Endothelial cell of umbilical vein (primary cell): ENCODE measurements around the gene EPHA10. TPM values are rescaled to one million over a fixed set of nuclear protein-coding genes. Genes with fewer than 3 reads are reported as not detected.

Experiments
- BruUV-seq: library from RNA; stranded (reverse); fragments of 400-500 nt; replicated peaks from 2 replicates; lab custom pipeline; 2021; lab: Mats Ljungman, UMichigan
- CTCF ChIA-PET: fragments of 300-600, 350-600 bp; sonication (Branson Sonifier 250); formaldehyde crosslinking; loops from one replicate; lab custom pipeline; 2021; ENCODE audit warnings: antibody characterized with exemption, inconsistent platforms; lab: Charles Lee
- POLR2A ChIA-PET: fragments of 300-600, 350-600 bp; sonication (Branson Sonifier 250); formaldehyde crosslinking; loops from one replicate; lab custom pipeline; 2021; ENCODE audit warnings: antibody characterized with exemption, inconsistent platforms; lab: Charles Lee
- DNase-seq: peaks from one replicate; pipeline ENCODE4 v3.0.0-alpha.2; 2011; ENCODE audit warnings: low read depth, low spot score
- FAIRE-seq: peaks from 2 replicates; lab custom pipeline; 2011; peaks lifted over from hg19 to GRCh38; lab: Jason Lieb, UNC
- H2AFZ ChIP-seq: 2 replicates; pipeline ENCODE4 v1.6.0; 2012; ENCODE audit warnings: low read depth, low read length, control low read depth, inconsistent platforms
- H3K27ac ChIP-seq: 2 replicates; pipeline ENCODE4 v1.5.1; 2011; ENCODE audit warnings: low read depth, mild to moderate bottlenecking, control low read depth, low read length, moderate library complexity; ENCODE audit not compliant: insufficient read depth
- H3K27me3 ChIP-seq, 2 experiments: 2 replicates each; pipeline versions ENCODE4 v1.6.0 to v1.6.1; 2011; ENCODE audit warnings: low read length in 2 of 2, mixed read lengths in 1 of 2; ENCODE audit not compliant: control insufficient read depth in 2 of 2, insufficient read depth in 2 of 2
- H3K36me3 ChIP-seq, 2 experiments: 2 replicates in 1 of 2; 3 replicates in 1 of 2; pipeline ENCODE4 v1.5.1; 2011; ENCODE audit warnings: low read length in 2 of 2, mild to moderate bottlenecking in 1 of 2, moderate library complexity in 1 of 2; ENCODE audit not compliant: control insufficient read depth in 2 of 2, insufficient read depth in 2 of 2; ENCODE audit errors: extremely low read depth in 1 of 2
- H3K4me1 ChIP-seq: 3 replicates; pipeline ENCODE4 v1.5.1; 2011; ENCODE audit warnings: mild to moderate bottlenecking, low read length; ENCODE audit not compliant: control insufficient read depth, insufficient read depth; ENCODE audit errors: extremely low read depth
- H3K4me2 ChIP-seq: 2 replicates; pipeline ENCODE4 v1.6.1; 2011; ENCODE audit warnings: low read length, control low read depth, mixed read lengths; ENCODE audit not compliant: insufficient read depth
- H3K4me3 ChIP-seq, 3 experiments: fragments of 200-600 bp in 1 of 3; sonication (generic), shearing (Covaris generic) in 1 of 3; replicated peaks in 1 of 3; 2 replicates each; pipeline ENCODE4 v1.5.1; 2011 to 2016; ENCODE audit warnings: control low read depth in 3 of 3, low read length in 3 of 3, mild to moderate bottlenecking in 2 of 3, inconsistent platforms in 1 of 3, low read depth in 1 of 3, moderate library complexity in 1 of 3; ENCODE audit not compliant: insufficient read depth in 1 of 3
- H3K79me2 ChIP-seq: 2 replicates; pipeline ENCODE4 v1.6.0; 2012; ENCODE audit warnings: low read length, inconsistent platforms; ENCODE audit not compliant: control insufficient read depth, insufficient read depth
- H3K9ac ChIP-seq: replicated peaks from 2 replicates; pipeline ENCODE3; 2011; ENCODE audit warnings: low read length, control low read depth; ENCODE audit not compliant: insufficient read depth; ENCODE audit errors: extremely low read depth
- H3K9me1 ChIP-seq: replicated peaks from 3 replicates; pipeline ENCODE4 v1.6.0; 2011; ENCODE audit warnings: mild to moderate bottlenecking, low read length; ENCODE audit not compliant: control insufficient read depth, insufficient read depth; ENCODE audit errors: extremely low read depth
- H3K9me3 ChIP-seq: replicated peaks from 2 replicates; pipeline ENCODE4 v1.5.1; 2012; ENCODE audit warnings: low read length, inconsistent platforms; ENCODE audit not compliant: control insufficient read depth, insufficient read depth
- H4K20me1 ChIP-seq: replicated peaks from 2 replicates; pipeline ENCODE3; 2011; ENCODE audit warnings: mild to moderate bottlenecking, low read length; ENCODE audit not compliant: control insufficient read depth, insufficient read depth; ENCODE audit errors: extremely low read depth
- EZH2 ChIP-seq: IDR thresholded peaks from 2 replicates; pipeline ENCODE4 v1.6.1; 2012; ENCODE audit warnings: borderline replicate concordance, low read depth, mild to moderate bottlenecking, moderate library complexity, low read length, inconsistent platforms; ENCODE audit not compliant: severe bottlenecking
- FOS ChIP-seq: IDR thresholded peaks from 2 replicates; pipeline ENCODE4 v1.6.1; 2011; ENCODE audit warnings: mild to moderate bottlenecking, low read length, moderate library complexity, borderline replicate concordance; ENCODE audit not compliant: insufficient read depth
- GATA2 ChIP-seq: IDR thresholded peaks from 2 replicates; pipeline ENCODE4 v1.7.0; 2011; ENCODE audit warnings: low read depth, mild to moderate bottlenecking, moderate library complexity, mixed read lengths, low read length; ENCODE audit not compliant: insufficient read length, insufficient read depth
- JUN ChIP-seq: IDR thresholded peaks from 2 replicates; pipeline ENCODE4 v1.6.1; 2011; ENCODE audit warnings: borderline replicate concordance, low read depth; ENCODE audit not compliant: insufficient read length, insufficient read depth
- MYC ChIP-seq: IDR thresholded peaks from one replicate; pipeline ENCODE4 v1.6.1; 2011; ENCODE audit warnings: mild to moderate bottlenecking, low read depth, low read length
- POLR2A ChIP-seq: IDR thresholded peaks from 2 replicates; pipeline ENCODE4 v1.6.1; 2012; ENCODE audit warnings: low read depth, mild to moderate bottlenecking, control low read depth, low read length
- POLR2AphosphoS5 ChIP-seq: IDR thresholded peaks from 2 replicates; pipeline ENCODE4 v1.6.1; 2012; ENCODE audit warnings: low read depth, mild to moderate bottlenecking, control low read depth, low read length, moderate library complexity; ENCODE audit not compliant: insufficient read depth
- dilution Hi-C: fragments of 300-500 bp; cut with MboI; formaldehyde crosslinking; loops from one replicate; pipeline ENCODE4 v1.15.0; 2019; ENCODE audit warnings: low sequenced_read_pairs; ENCODE audit not compliant: extremely low pct_ligation_motif_present
- intact Hi-C: fragments of 100-400 bp; cut with micrococcal nuclease; formaldehyde crosslinking; loops from one replicate; pipeline ENCODE4 v1.10.0; 2022
- polyA plus RNA-seq, 4 experiments: library from polyadenylated mRNA; depleted of rRNA in 3 of 4; stranded (reverse) in 3 of 4; unstranded in 1 of 4; fragments of >200 nt; gene quantifications; 2 replicates each; pipeline versions ENCODE4 v1.2.1 to v1.2.3, GENCODE V29; 2011 to 2012; ENCODE audit warnings: missing spikeins in 1 of 4
- total RNA-seq: library from RNA; stranded (reverse); gene quantifications from 2 replicates; pipeline ENCODE4 v1.2.3, GENCODE V29; 2021
- TF ChIP-seq, protein P1 (sequence below): IDR thresholded peaks from 2 replicates; pipeline ENCODE4 v1.6.1; 2011; ENCODE audit not compliant: insufficient read depth, insufficient read length
- TF ChIP-seq, protein P2 (sequence below), 2 donors: IDR thresholded peaks; 1 replicate in 1 of 2; 2 replicates in 1 of 2; pipeline ENCODE4 v1.5.1; 2011; ENCODE audit warnings: low read length in 2 of 2, mild to moderate bottlenecking in 2 of 2, moderate library complexity in 2 of 2, control low read depth in 1 of 2, inconsistent platforms in 1 of 2, low read depth in 1 of 2; ENCODE audit not compliant: insufficient read depth in 1 of 2; ENCODE audit errors: extremely low read depth in 1 of 2

The EPHA10 gene
- total and polyA plus RNA-seq, 2 donors (not counting 3 experiments of a cell fraction or from before 2014, with no cell fraction given), result not detected

DNA sequence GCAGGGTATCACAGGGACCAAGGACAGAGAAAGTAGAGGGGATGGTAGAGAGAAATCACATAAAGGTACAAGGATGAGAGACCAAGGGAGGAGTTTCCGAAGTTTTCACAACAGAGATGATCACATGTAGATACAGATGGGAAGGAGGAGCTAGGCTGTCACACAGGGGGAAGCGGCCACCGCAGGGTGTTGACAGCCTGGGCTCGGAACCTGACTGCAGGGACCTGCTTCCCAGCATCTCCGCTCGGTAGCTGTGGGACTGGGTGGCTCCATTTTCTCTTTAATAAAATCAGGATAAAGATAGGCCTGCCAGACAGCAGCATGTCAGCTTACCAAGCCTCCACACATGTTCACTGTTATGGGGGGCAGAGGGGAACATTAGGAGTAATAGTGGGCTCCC, 40.3 kb downstream of the EPHA10 start:
- no peak for DNase-seq
- FAIRE-seq, result no peak
- Histone ChIP-seq H3K27ac (no peak overlapping the region), H3K36me3 (no peaks in the 10 kb centered on the region), H4K20me1 (no peaks in the 10 kb centered on the region), H3K9ac (no peak overlapping the region), H3K27me3 (peaks cover 0 to 2% of the 10 kb centered on the region in 2 experiments), H3K4me2 (no peak overlapping the region), H3K79me2 (no peaks in the 10 kb centered on the region), H3K9me3 (no peaks in the 10 kb centered on the region), H3K4me3 (no peak overlapping the region), H3K9me1 (no peaks in the 10 kb centered on the region), H2AFZ (no peak overlapping the region), H3K4me1 (no peaks in the 10 kb centered on the region)
- CTCF ChIA-PET, result no interaction called here
- TF ChIP-seq FOS, result no peak
- TF ChIP-seq, protein P1, sequence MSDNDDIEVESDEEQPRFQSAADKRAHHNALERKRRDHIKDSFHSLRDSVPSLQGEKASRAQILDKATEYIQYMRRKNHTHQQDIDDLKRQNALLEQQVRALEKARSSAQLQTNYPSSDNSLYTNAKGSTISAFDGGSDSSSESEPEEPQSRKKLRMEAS, result no peak
- TF ChIP-seq EZH2, result no peak
- no peak for TF ChIP-seq POLR2A
- no peak for TF ChIP-seq JUN
- no peak for TF ChIP-seq MYC
- no peak for TF ChIP-seq GATA2
- TF ChIP-seq, protein P2, sequence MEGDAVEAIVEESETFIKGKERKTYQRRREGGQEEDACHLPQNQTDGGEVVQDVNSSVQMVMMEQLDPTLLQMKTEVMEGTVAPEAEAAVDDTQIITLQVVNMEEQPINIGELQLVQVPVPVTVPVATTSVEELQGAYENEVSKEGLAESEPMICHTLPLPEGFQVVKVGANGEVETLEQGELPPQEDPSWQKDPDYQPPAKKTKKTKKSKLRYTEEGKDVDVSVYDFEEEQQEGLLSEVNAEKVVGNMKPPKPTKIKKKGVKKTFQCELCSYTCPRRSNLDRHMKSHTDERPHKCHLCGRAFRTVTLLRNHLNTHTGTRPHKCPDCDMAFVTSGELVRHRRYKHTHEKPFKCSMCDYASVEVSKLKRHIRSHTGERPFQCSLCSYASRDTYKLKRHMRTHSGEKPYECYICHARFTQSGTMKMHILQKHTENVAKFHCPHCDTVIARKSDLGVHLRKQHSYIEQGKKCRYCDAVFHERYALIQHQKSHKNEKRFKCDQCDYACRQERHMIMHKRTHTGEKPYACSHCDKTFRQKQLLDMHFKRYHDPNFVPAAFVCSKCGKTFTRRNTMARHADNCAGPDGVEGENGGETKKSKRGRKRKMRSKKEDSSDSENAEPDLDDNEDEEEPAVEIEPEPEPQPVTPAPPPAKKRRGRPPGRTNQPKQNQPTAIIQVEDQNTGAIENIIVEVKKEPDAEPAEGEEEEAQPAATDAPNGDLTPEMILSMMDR (IDR thresholded peaks at IDR 0.05; ENCODE audit: extremely low read depth in 1 of 2, insufficient read depth in 1 of 2, low read depth in 1 of 2, low read length in 2 of 2), result no peak
- TF ChIP-seq POLR2AphosphoS5, result no peak
- BruUV-seq, result no TSS peak
- dilution Hi-C loops, result no loop called here
- intact Hi-C loops, result no loop called here
- POLR2A ChIA-PET, result no interaction called here
